ENCODE data around the gene CACNA2D1. TPM values are rescaled to one million over a fixed set of nuclear protein-coding genes. Genes with fewer than 3 reads are reported as not detected.

Gene CACNA2D1
- total and polyA plus RNA-seq, 9 of the 15 experiments (the other 6 are each of a cell fraction or from before 2014, with no cell fraction given) = 0.49 TPM; not detected in 8

GRCh38 chr7:82166260-82167015 is 277.1 kb downstream of the CACNA2D1 start (continued):
- TF ChIP-seq SFPQ (IDR thresholded peaks at IDR 0.05; ENCODE audit: low read depth, low read length) (no peak), MTA3 (IDR thresholded peaks at IDR 0.05; ENCODE audit: borderline replicate concordance) (no peak)

DNA sequence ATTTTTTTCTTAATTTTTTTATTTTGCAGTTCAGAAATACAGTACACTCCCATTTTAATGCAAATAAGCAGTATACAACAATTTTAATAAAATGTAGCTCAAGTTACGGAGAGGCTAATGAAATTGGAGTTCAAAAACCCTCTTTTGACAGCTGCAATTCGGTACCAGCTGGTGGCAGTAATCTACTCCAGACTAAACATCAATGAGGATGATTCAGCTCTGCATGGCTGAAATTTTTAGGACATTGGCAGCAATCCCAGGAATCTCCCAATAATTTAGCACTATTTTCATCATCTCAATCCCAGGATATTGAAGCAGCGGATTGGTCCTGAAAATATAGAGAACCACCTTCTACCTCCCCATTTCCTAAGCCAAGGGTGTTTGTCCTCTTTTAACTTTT is 278.8 kb downstream of the CACNA2D1 start:
- no peaks in the 10 kb centered on the region for H3K27me3 ChIP-seq (ENCODE audit: control insufficient read depth in 2 of 2, insufficient read depth in 2 of 2, low read length in 2 of 2)
- in situ Hi-C loops (cut with MboI) = no loop called here
- WGBS (ENCODE audit: insufficient coverage, low coverage, missing lambda C conversion rate) = 0% methylated on average over 3 of the region's 3 CpGs
- H3K4me3 ChIP-seq = no peak overlapping the region
- no peak overlapping the region for H3K4me2 ChIP-seq (ENCODE audit: insufficient read depth, low read length)
- no peak overlapping the region for H3K9ac ChIP-seq (ENCODE audit: insufficient read depth in 1 of 2, low read depth in 2 of 2, low read length in 2 of 2)
- H3K79me2 ChIP-seq (ENCODE audit: control insufficient read depth, insufficient read depth, low read length) = no peaks in the 10 kb centered on the region
- H3K4me1 ChIP-seq (replicated peaks in 1 of 2; ENCODE audit: control insufficient read depth in 2 of 2, insufficient read depth in 2 of 2, low read length in 2 of 2) = no peaks in the 10 kb centered on the region
- H3K36me3 ChIP-seq (ENCODE audit: control insufficient read depth, insufficient read depth, low read length) = no peaks in the 10 kb centered on the region
- DNase-seq (ENCODE audit: extremely low read depth in 1 of 4, low spot score in 3 of 4) (no peak), FAIRE-seq (no peak), ATAC-seq (no peak)
- no peak overlapping the region for H2AFZ ChIP-seq (ENCODE audit: low read depth, low read length)
- TF ChIP-seq NFE2 (IDR thresholded peaks at IDR 0.05; ENCODE audit: low read depth) = no peak
- TF ChIP-seq, protein P1, sequence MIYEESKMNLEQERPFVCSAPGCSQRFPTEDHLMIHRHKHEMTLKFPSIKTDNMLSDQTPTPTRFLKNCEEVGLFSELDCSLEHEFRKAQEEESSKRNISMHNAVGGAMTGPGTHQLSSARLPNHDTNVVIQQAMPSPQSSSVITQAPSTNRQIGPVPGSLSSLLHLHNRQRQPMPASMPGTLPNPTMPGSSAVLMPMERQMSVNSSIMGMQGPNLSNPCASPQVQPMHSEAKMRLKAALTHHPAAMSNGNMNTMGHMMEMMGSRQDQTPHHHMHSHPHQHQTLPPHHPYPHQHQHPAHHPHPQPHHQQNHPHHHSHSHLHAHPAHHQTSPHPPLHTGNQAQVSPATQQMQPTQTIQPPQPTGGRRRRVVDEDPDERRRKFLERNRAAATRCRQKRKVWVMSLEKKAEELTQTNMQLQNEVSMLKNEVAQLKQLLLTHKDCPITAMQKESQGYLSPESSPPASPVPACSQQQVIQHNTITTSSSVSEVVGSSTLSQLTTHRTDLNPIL (CRISPR knock-in tag; IDR thresholded peaks at IDR 0.05) = no peak
- TF ChIP-seq MYBL2 (IDR thresholded peaks at IDR 0.05; ENCODE audit: low read depth) = no peak
- TF ChIP-seq MYBL2 (CRISPR knock-in tag; IDR thresholded peaks at IDR 0.05; ENCODE audit: borderline replicate concordance) = no peak
- TF ChIP-seq ZFP36 (IDR thresholded peaks at IDR 0.05; ENCODE audit: low read depth, low read length, partially characterized antibody) = no peak
- no peak for TF ChIP-seq FOXP1 (CRISPR knock-in tag; IDR thresholded peaks at IDR 0.05)
- TF ChIP-seq PRMT5 (CRISPR knock-in tag; IDR thresholded peaks at IDR 0.05) = no peak
- TF ChIP-seq E4F1 (CRISPR knock-in tag; IDR thresholded peaks at IDR 0.05; ENCODE audit: borderline replicate concordance) = no peak
- TF ChIP-seq PHB (CRISPR knock-in tag; IDR thresholded peaks at IDR 0.05) = no peak
- H3K27ac ChIP-seq (ENCODE audit: extremely low read depth, low read depth, low read length) = no peak overlapping the region
- H3K9me1 ChIP-seq (ENCODE audit: control insufficient read depth, insufficient read depth, low read length) = no peaks in the 10 kb centered on the region
- no peaks in the 10 kb centered on the region; the same call in 1 of the 2 replicates for H3K9me3 ChIP-seq (replicated peaks; ENCODE audit: control insufficient read depth, insufficient read depth, low read depth, low read length)
- POLR2A ChIA-PET = no interaction called here
- intact Hi-C loops (cut with micrococcal nuclease) = no loop called here
- H4K20me1 ChIP-seq (replicated peaks; ENCODE audit: control insufficient read depth, insufficient read depth, low read length) = no peaks in the 10 kb centered on the region
- CTCF ChIA-PET (ENCODE audit: low intra/inter-chr PET ratio) = no interaction called here
- BruUV-seq (replicated peaks) = no TSS peak

All from K562 (cell line).